Neural cell (in vitro differentiated cells): ENCODE data around the gene ANKS1B.

Experiments
- EZH2 ChIP-seq: fragments of 200-600, 300-800 bp; shearing (Covaris generic), sonication (generic); IDR thresholded peaks from 2 replicates; pipeline ENCODE4 v1.6.1; 2014; ENCODE audit warnings: antibody characterized with exemption, low read length, borderline replicate concordance, mild to moderate bottlenecking; ENCODE audit not compliant: insufficient read depth, poor library complexity, severe bottlenecking
- POLR2AphosphoS5 ChIP-seq: IDR thresholded peaks from 2 replicates; pipeline ENCODE4 v1.6.1; 2012
- RAD21 ChIP-seq: fragments of 450-650 bp; conservative IDR thresholded peaks from 2 replicates; pipeline ENCODE4 v1.6.1; 2014; ENCODE audit warnings: antibody characterized with exemption, mild to moderate bottlenecking, moderate library complexity
- TF ChIP-seq, protein P1 (sequence below): IDR thresholded peaks from 2 replicates; pipeline ENCODE4 v1.6.1; 2012; ENCODE audit warnings: borderline replicate concordance
- TF ChIP-seq, protein P2 (sequence below): fragments of 450-650 bp; IDR thresholded peaks from 2 replicates; pipeline ENCODE4 v1.5.1; 2014; ENCODE audit warnings: antibody characterized with exemption, mild to moderate bottlenecking, moderate library complexity; ENCODE audit not compliant: poor library complexity, severe bottlenecking

- TF ChIP-seq, protein P1, sequence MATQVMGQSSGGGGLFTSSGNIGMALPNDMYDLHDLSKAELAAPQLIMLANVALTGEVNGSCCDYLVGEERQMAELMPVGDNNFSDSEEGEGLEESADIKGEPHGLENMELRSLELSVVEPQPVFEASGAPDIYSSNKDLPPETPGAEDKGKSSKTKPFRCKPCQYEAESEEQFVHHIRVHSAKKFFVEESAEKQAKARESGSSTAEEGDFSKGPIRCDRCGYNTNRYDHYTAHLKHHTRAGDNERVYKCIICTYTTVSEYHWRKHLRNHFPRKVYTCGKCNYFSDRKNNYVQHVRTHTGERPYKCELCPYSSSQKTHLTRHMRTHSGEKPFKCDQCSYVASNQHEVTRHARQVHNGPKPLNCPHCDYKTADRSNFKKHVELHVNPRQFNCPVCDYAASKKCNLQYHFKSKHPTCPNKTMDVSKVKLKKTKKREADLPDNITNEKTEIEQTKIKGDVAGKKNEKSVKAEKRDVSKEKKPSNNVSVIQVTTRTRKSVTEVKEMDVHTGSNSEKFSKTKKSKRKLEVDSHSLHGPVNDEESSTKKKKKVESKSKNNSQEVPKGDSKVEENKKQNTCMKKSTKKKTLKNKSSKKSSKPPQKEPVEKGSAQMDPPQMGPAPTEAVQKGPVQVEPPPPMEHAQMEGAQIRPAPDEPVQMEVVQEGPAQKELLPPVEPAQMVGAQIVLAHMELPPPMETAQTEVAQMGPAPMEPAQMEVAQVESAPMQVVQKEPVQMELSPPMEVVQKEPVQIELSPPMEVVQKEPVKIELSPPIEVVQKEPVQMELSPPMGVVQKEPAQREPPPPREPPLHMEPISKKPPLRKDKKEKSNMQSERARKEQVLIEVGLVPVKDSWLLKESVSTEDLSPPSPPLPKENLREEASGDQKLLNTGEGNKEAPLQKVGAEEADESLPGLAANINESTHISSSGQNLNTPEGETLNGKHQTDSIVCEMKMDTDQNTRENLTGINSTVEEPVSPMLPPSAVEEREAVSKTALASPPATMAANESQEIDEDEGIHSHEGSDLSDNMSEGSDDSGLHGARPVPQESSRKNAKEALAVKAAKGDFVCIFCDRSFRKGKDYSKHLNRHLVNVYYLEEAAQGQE: no peak
- TF ChIP-seq RAD21 (no peak), POLR2AphosphoS5 (no peak), EZH2 (no peak)
- TF ChIP-seq, protein P2, sequence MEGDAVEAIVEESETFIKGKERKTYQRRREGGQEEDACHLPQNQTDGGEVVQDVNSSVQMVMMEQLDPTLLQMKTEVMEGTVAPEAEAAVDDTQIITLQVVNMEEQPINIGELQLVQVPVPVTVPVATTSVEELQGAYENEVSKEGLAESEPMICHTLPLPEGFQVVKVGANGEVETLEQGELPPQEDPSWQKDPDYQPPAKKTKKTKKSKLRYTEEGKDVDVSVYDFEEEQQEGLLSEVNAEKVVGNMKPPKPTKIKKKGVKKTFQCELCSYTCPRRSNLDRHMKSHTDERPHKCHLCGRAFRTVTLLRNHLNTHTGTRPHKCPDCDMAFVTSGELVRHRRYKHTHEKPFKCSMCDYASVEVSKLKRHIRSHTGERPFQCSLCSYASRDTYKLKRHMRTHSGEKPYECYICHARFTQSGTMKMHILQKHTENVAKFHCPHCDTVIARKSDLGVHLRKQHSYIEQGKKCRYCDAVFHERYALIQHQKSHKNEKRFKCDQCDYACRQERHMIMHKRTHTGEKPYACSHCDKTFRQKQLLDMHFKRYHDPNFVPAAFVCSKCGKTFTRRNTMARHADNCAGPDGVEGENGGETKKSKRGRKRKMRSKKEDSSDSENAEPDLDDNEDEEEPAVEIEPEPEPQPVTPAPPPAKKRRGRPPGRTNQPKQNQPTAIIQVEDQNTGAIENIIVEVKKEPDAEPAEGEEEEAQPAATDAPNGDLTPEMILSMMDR: no peak
Observed at GRCh38 chr12:99024870-99025269, 959.9 kb downstream of the ANKS1B start.
